C4-2B (cell line): ENCODE measurements around the gene PDE4B.

Source experiments
- ZFX ChIP-seq: fragments of 450-650 bp; IDR thresholded peaks from 2 replicates; pipeline ENCODE4 v1.6.1; 2017
- TF ChIP-seq, protein P1 (sequence below): fragments of 450-650 bp; conservative IDR thresholded peaks from 2 replicates; pipeline ENCODE4 v1.5.1; 2017; ENCODE audit warnings: mild to moderate bottlenecking

DNA sequence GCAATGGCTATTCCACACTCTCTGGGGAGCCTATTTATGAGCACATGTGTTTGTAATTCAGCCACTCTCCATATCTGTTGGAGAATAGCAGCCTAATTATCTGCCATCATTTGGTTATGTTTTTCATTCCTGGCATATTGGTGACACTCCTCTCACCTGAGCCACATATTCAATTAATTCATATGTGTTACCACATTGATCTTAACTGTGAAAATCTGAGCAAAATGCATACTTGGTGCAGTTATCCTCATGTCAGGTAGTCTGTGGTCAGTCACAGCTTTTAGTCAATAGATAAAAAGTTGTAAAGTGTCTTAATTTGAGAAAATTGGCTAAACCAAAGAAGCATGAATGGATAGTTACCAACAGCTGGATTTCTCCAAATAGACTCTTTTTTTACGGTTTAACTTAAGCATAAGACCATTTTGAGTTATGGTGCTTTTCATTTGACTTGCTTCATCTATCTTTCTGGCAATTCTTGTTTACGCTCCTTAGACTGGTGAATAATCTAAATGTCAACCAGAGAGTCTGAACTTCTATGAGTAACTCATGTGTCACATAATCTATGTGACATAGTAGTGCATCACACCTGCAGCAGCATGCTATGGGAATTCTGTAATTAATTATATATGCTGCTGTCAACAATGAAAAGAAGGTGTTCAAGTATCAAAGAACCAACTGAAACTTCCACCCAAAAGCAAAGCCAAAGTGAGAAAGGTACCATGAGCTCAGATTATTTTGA lies 553.5 kb downstream of the PDE4B start:
- TF ChIP-seq, protein P1, sequence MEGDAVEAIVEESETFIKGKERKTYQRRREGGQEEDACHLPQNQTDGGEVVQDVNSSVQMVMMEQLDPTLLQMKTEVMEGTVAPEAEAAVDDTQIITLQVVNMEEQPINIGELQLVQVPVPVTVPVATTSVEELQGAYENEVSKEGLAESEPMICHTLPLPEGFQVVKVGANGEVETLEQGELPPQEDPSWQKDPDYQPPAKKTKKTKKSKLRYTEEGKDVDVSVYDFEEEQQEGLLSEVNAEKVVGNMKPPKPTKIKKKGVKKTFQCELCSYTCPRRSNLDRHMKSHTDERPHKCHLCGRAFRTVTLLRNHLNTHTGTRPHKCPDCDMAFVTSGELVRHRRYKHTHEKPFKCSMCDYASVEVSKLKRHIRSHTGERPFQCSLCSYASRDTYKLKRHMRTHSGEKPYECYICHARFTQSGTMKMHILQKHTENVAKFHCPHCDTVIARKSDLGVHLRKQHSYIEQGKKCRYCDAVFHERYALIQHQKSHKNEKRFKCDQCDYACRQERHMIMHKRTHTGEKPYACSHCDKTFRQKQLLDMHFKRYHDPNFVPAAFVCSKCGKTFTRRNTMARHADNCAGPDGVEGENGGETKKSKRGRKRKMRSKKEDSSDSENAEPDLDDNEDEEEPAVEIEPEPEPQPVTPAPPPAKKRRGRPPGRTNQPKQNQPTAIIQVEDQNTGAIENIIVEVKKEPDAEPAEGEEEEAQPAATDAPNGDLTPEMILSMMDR = no peak
- TF ChIP-seq ZFX = no peak
